Hepatocyte (in vitro differentiated cells): ENCODE data around the gene TRIM60. TPM values are rescaled to one million over a fixed set of nuclear protein-coding genes. Genes with fewer than 3 reads are reported as not detected.

Experiments
- DNase-seq: peaks from one replicate; pipeline ENCODE4 v3.0.0-alpha.2; 2016; ENCODE audit warnings: low spot score
- H2AFZ ChIP-seq: fragments of 200-600 bp; sonication (generic); 2 replicates; pipeline ENCODE4 v1.6.0; 2016; ENCODE audit warnings: antibody characterized with exemption, mild to moderate bottlenecking
- H3K27ac ChIP-seq: fragments of 200-600 bp; sonication (generic); 2 replicates; pipeline ENCODE4 v1.5.1; 2016; ENCODE audit warnings: mild to moderate bottlenecking
- H3K27me3 ChIP-seq: fragments of 200-600 bp; sonication (generic); 2 replicates; pipeline ENCODE4 v1.6.1; 2016
- H3K36me3 ChIP-seq: fragments of 200-600 bp; sonication (generic); replicated peaks from 2 replicates; pipeline ENCODE4 v1.5.1; 2016; ENCODE audit warnings: low read depth; ENCODE audit not compliant: insufficient read depth
- H3K4me1 ChIP-seq: fragments of 200-600 bp; sonication (generic); 2 replicates; pipeline ENCODE4 v1.5.1; 2016; ENCODE audit warnings: mild to moderate bottlenecking, moderate library complexity; ENCODE audit not compliant: insufficient read depth
- H3K4me2 ChIP-seq: fragments of 200-600 bp; sonication (generic); 2 replicates; pipeline ENCODE4 v1.6.0; 2016
- H3K4me3 ChIP-seq: fragments of 200-600 bp; sonication (generic); 2 replicates; pipeline ENCODE4 v1.5.1; 2016; ENCODE audit warnings: mild to moderate bottlenecking
- H3K79me2 ChIP-seq: fragments of 200-600 bp; sonication (generic); 2 replicates; pipeline ENCODE4 v1.6.0; 2017; ENCODE audit warnings: mild to moderate bottlenecking
- H3K9me2 ChIP-seq: fragments of 200-600 bp; sonication (generic); replicated peaks from 2 replicates; pipeline ENCODE4 v1.6.0; 2017; ENCODE audit warnings: mild to moderate bottlenecking; ENCODE audit not compliant: insufficient read depth
- H3K9me3 ChIP-seq: fragments of 200-600 bp; sonication (generic); 2 replicates; pipeline ENCODE4 v1.5.1; 2016; ENCODE audit warnings: low read depth, mild to moderate bottlenecking
- H4K20me1 ChIP-seq: fragments of 200-600 bp; sonication (generic); 2 replicates; pipeline ENCODE4 v1.6.0; 2016; ENCODE audit warnings: mild to moderate bottlenecking; ENCODE audit not compliant: insufficient read depth, poor library complexity, severe bottlenecking
- EZH2 ChIP-seq: fragments of 200-600 bp; sonication (generic); IDR thresholded peaks from 2 replicates; pipeline ENCODE4 v1.6.1; 2016; ENCODE audit warnings: antibody characterized with exemption, mild to moderate bottlenecking, borderline replicate concordance
- EZH2phosphoT487 ChIP-seq: fragments of 200-600 bp; sonication (generic); IDR thresholded peaks from one replicate; pipeline ENCODE4 v1.6.1; 2018; ENCODE audit warnings: antibody characterized with exemption, mild to moderate bottlenecking, low read depth, moderate library complexity; ENCODE audit not compliant: unreplicated experiment, severe bottlenecking
- WGBS: methylation state at CpG from one replicate; pipeline ENCODE4 v1.1.6; 2016; ENCODE audit warnings: low lambda C conversion rate; ENCODE audit errors: missing lambda C conversion rate; 5-methylcytosine and 5-hydroxymethylcytosine counted together
- polyA plus RNA-seq: library from polyadenylated mRNA; unstranded; fragments of >200 nt; fragmentation: Nextera tagmentation; extraction: Ambion mirVana; gene quantifications from 2 replicates; pipeline ENCODE4 v1.2.1, GENCODE V29; 2016
- small RNA-seq: library from RNA; depleted of rRNA; stranded (forward); fragments of <200 nt; gene quantifications from one replicate; pipeline ENCODE3, GENCODE V24; 2014
- total RNA-seq: library from RNA; depleted of rRNA; stranded (reverse); fragments of >200 nt; gene quantifications from 2 replicates; pipeline ENCODE4 v1.2.3, GENCODE V29; 2014
- TF ChIP-seq, protein P1 (sequence below): fragments of 200-600 bp; sonication (generic); IDR thresholded peaks from 2 replicates; pipeline ENCODE4 v1.5.1; 2016; ENCODE audit warnings: antibody characterized with exemption, mild to moderate bottlenecking; ENCODE audit not compliant: poor library complexity

The TRIM60 gene
- total and polyA plus RNA-seq, 2 experiments from 2014 or later, result not detected

DNA sequence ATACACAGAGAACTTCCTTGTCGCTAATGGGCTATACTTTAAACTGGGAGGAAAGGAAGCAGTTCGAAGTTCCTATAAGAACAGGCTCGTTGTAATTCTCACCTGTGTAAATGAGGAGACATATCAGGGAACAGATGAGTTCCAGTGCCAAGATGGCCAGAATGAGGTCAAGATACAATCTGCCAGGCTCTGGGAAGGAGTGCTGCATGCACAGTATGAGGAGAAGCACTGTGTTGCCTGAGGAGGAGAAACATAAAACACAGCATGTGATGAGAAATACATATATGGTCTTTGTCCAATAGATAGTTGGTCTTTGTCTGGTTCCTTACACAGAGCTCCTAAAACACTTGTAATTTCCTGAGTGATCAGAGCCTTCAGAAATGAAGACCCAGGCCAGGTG lies 56.6 kb downstream of the TRIM60 start:
- DNase-seq, result no peak
- Histone ChIP-seq H3K4me3 (no peak overlapping the region), H3K36me3 (no peaks in the 10 kb centered on the region), H3K27me3 (no peaks in the 10 kb centered on the region), H3K79me2 (no peaks in the 10 kb centered on the region), H3K4me2 (no peak overlapping the region), H3K27ac (no peak overlapping the region), H4K20me1 (no peaks in the 10 kb centered on the region), H3K9me2 (no peaks in the 10 kb centered on the region), H3K4me1 (no peaks in the 10 kb centered on the region), H2AFZ (no peak overlapping the region), H3K9me3 (no peaks in the 10 kb centered on the region)
- 98% methylated on average over 3 of the region's 3 CpGs for WGBS
- TF ChIP-seq, protein P1, sequence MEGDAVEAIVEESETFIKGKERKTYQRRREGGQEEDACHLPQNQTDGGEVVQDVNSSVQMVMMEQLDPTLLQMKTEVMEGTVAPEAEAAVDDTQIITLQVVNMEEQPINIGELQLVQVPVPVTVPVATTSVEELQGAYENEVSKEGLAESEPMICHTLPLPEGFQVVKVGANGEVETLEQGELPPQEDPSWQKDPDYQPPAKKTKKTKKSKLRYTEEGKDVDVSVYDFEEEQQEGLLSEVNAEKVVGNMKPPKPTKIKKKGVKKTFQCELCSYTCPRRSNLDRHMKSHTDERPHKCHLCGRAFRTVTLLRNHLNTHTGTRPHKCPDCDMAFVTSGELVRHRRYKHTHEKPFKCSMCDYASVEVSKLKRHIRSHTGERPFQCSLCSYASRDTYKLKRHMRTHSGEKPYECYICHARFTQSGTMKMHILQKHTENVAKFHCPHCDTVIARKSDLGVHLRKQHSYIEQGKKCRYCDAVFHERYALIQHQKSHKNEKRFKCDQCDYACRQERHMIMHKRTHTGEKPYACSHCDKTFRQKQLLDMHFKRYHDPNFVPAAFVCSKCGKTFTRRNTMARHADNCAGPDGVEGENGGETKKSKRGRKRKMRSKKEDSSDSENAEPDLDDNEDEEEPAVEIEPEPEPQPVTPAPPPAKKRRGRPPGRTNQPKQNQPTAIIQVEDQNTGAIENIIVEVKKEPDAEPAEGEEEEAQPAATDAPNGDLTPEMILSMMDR, result no peak
- TF ChIP-seq EZH2phosphoT487 (no peak), EZH2 (no peak)

Small RNA genes lying within 50 kb of the gene (small RNA-seq; reads per million reads assigned to genes)
- not detected for gene AC106872.12

Other genes starting within 250 kb of the TRIM60 start
- gene APELA, start 154.8 kb upstream of the TRIM60 start, total RNA-seq, result 1.5 and 1.6 TPM in 2 replicates
- gene APELA, start 154.8 kb upstream of the TRIM60 start, polyA plus RNA-seq, result 0.29 TPM in 1 of 2 replicates, not detected in the other
- not detected in 2 replicates for gene TRIM61, start 54.3 kb upstream of the TRIM60 start, total RNA-seq
- gene TRIM61, start 54.3 kb upstream of the TRIM60 start, polyA plus RNA-seq, result 0.16 TPM in 1 of 2 replicates, not detected in the other
- 0.17 TPM in 1 of 2 replicates, not detected in the other for gene TRIM75, start 21.9 kb downstream of the TRIM60 start, total RNA-seq
- gene TRIM75, start 21.9 kb downstream of the TRIM60 start, polyA plus RNA-seq, result not detected in 2 replicates
- gene TMEM192, start 80.9 kb downstream of the TRIM60 start, total RNA-seq, result 23.3 and 34.7 TPM in 2 replicates
- gene TMEM192, start 80.9 kb downstream of the TRIM60 start, polyA plus RNA-seq, result 22.5 and 28.8 TPM in 2 replicates
- 16.7 and 21.3 TPM in 2 replicates for gene KLHL2, start 175.6 kb downstream of the TRIM60 start, total RNA-seq
- gene KLHL2, start 175.6 kb downstream of the TRIM60 start, polyA plus RNA-seq, result 7.8 and 8.2 TPM in 2 replicates